Measurements from ENCODE around the gene NFKB2. TPM values are rescaled to one million over a fixed set of nuclear protein-coding genes. Genes with fewer than 3 reads are reported as not detected.

Gene NFKB2
- total RNA-seq, 1 donor from 2014 or later = 4.0 TPM

DNA sequence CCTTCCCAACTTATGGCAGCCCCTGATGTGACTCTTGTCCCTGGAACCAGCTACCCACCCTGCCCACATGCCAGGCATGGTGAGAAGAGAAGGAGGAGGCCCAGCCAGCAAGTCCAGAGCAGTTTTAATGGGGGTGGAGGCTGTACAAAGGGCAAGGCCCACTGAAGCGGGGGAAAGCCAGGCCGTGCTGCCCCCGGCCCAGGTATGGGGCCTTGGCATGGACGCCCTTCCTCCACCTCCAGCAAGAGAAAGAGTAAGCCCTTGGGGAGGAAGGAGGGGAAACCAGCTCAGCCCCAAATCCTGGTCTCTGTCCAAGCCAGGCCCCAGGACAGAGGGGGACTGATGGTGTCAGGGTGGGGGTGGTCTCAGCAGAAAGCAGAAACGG is 7.0 kb downstream of the NFKB2 start:
- no peak overlapping the region for H3K27ac Mint-ChIP-seq
- Histone ChIP-seq H3K4me2 (no peak overlapping the region), H3K9me3 (ENCODE audit: low read depth) (no peaks in the 10 kb centered on the region), H3K36me3 (no peaks in the 10 kb centered on the region), H3K27ac (no peak overlapping the region), H3F3A (ENCODE audit: low read depth) (no peaks in the 10 kb centered on the region), H3K9ac (no peak overlapping the region), H3K27me3 (peaks cover 34% of the 10 kb centered on the region), H3K4me1 (no peaks in the 10 kb centered on the region), H3K4me3 (no peak overlapping the region), H4K20me1 (ENCODE audit: low read depth) (peaks cover 5% of the 10 kb centered on the region), H2AFZ (replicated peaks) (no peak overlapping the region), H3K79me2 (ENCODE audit: low read depth) (no peaks in the 10 kb centered on the region)
- H3K4me1 Mint-ChIP-seq = peaks cover 12% of the 10 kb centered on the region
- peaks cover 2% of the 10 kb centered on the region for H3K36me3 Mint-ChIP-seq
- no peaks in the 10 kb centered on the region for H3K9me3 Mint-ChIP-seq
- no peak overlapping the region for H3K4me3 Mint-ChIP-seq
- DNase-seq (ENCODE audit: low spot score) = no peak
- no peak for TF ChIP-seq EZH2phosphoT487 (IDR thresholded peaks at IDR 0.05)
- TF ChIP-seq EZH2 (IDR thresholded peaks at IDR 0.05) = no peak
- peaks cover 9% of the 10 kb centered on the region for H3K27me3 Mint-ChIP-seq (ENCODE audit: insufficient read depth, low read depth)

DNA sequence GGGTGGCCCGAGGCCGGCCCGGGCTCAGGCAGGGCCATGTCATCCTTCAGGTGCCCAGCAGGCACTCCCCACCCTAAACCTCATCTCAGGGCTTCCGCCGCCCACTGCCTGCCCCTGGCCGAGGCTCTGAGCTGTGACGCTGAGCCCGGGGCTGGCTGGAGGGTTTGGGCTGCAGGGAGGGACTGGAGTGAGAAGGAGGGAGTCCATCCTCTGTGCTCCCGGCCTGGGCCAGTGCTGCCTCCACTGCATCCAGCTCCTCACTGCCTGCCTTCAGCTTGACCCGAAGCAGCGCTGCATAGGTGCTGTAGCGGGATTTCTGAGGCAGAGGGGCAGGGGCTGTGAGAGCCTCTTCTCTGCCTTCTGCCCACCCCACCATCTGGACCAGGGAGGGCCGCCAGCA is 7.6 kb downstream of the NFKB2 start:
- Mint-ChIP-seq H3K27ac (no peak overlapping the region), H3K4me1 (peaks cover 13% of the 10 kb centered on the region), H3K9me3 (no peaks in the 10 kb centered on the region), H3K27me3 (ENCODE audit: insufficient read depth, low read depth) (peaks cover 12% of the 10 kb centered on the region), H3K36me3 (peaks cover 2% of the 10 kb centered on the region), H3K4me3 (no peak overlapping the region)
- no peaks in the 10 kb centered on the region for H3K4me1 ChIP-seq
- H3K4me3 ChIP-seq = no peak overlapping the region
- TF ChIP-seq EZH2phosphoT487 (IDR thresholded peaks at IDR 0.05) = no peak
- H3F3A ChIP-seq (ENCODE audit: low read depth) = no peaks in the 10 kb centered on the region
- peaks cover 11% of the 10 kb centered on the region for H4K20me1 ChIP-seq (ENCODE audit: low read depth)
- H3K27me3 ChIP-seq = peaks cover 40% of the 10 kb centered on the region
- H3K27ac ChIP-seq = no peak overlapping the region
- DNase-seq (ENCODE audit: low spot score) = no peak
- H3K9ac ChIP-seq = no peak overlapping the region
- no peaks in the 10 kb centered on the region for H3K9me3 ChIP-seq (ENCODE audit: low read depth)
- H3K4me2 ChIP-seq = no peak overlapping the region
- H3K79me2 ChIP-seq (ENCODE audit: low read depth) = no peaks in the 10 kb centered on the region
- H2AFZ ChIP-seq (replicated peaks) = no peak overlapping the region
- H3K36me3 ChIP-seq = no peaks in the 10 kb centered on the region

DNA sequence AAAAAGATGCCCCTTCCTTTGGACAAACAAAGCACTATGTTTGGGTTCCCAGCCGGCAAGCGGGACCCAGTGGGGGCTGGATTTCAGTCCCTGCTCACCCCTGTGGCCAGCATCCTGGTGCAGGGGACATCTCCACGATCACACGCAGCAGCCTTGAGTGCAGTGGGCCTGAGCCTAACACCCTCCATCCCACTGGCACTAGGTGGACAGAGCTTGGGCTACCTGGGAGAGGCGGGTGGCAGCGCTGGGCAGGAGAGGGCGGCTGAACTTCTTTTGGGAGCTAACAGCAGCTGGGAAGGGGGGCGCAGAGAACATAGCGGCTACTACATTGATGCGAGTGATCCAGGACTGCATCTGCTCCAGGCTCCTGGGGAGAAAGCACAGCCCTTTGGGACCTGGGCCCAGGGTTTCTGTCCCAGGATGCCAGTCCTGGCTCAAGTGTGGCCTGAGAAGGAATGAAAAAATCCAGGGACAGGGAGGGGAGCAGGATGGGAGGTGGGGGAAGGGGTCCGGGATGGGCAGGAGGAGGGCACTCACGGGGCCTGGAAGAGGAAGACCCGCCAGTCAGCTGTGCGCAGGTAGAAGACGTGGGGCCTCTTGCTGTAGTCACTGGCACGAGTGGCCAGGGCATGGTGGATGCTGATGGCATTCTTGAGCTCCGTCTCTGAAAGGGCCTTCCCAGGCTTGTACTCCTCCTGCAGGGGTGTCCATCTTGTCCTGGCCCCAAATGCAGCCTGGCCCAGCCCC is 9.0 kb downstream of the NFKB2 start:
- H3K36me3 ChIP-seq = no peaks in the 10 kb centered on the region
- DNase-seq (ENCODE audit: low spot score) = no peak
- H3K4me3 ChIP-seq = no peak overlapping the region
- no peak overlapping the region for H3K4me2 ChIP-seq
- Mint-ChIP-seq H3K27me3 (ENCODE audit: insufficient read depth, low read depth) (peaks cover 15% of the 10 kb centered on the region), H3K36me3 (peaks cover 2% of the 10 kb centered on the region), H3K9me3 (no peaks in the 10 kb centered on the region), H3K27ac (no peak overlapping the region), H3K4me1 (peaks cover 15% of the 10 kb centered on the region), H3K4me3 (no peak overlapping the region)
- TF ChIP-seq EZH2 (IDR thresholded peaks at IDR 0.05) (no peak), EZH2phosphoT487 (IDR thresholded peaks at IDR 0.05) (no peak)
- TF ChIP-seq, protein P1, sequence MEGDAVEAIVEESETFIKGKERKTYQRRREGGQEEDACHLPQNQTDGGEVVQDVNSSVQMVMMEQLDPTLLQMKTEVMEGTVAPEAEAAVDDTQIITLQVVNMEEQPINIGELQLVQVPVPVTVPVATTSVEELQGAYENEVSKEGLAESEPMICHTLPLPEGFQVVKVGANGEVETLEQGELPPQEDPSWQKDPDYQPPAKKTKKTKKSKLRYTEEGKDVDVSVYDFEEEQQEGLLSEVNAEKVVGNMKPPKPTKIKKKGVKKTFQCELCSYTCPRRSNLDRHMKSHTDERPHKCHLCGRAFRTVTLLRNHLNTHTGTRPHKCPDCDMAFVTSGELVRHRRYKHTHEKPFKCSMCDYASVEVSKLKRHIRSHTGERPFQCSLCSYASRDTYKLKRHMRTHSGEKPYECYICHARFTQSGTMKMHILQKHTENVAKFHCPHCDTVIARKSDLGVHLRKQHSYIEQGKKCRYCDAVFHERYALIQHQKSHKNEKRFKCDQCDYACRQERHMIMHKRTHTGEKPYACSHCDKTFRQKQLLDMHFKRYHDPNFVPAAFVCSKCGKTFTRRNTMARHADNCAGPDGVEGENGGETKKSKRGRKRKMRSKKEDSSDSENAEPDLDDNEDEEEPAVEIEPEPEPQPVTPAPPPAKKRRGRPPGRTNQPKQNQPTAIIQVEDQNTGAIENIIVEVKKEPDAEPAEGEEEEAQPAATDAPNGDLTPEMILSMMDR (IDR thresholded peaks at IDR 0.05) = no peak
- H3K9ac ChIP-seq = no peak overlapping the region
- no peak overlapping the region for H2AFZ ChIP-seq (replicated peaks)
- peaks cover 54% of the 10 kb centered on the region for H3K27me3 ChIP-seq
- H3K79me2 ChIP-seq (ENCODE audit: low read depth) = no peaks in the 10 kb centered on the region
- H4K20me1 ChIP-seq (ENCODE audit: low read depth) = peaks cover 16% of the 10 kb centered on the region
- peaks cover 4% of the 10 kb centered on the region for H3K4me1 ChIP-seq
- peaks cover 4% of the 10 kb centered on the region for H3F3A ChIP-seq (ENCODE audit: low read depth)
- no peaks in the 10 kb centered on the region for H3K9me3 ChIP-seq (ENCODE audit: low read depth)
- H3K27ac ChIP-seq = no peak overlapping the region

DNA sequence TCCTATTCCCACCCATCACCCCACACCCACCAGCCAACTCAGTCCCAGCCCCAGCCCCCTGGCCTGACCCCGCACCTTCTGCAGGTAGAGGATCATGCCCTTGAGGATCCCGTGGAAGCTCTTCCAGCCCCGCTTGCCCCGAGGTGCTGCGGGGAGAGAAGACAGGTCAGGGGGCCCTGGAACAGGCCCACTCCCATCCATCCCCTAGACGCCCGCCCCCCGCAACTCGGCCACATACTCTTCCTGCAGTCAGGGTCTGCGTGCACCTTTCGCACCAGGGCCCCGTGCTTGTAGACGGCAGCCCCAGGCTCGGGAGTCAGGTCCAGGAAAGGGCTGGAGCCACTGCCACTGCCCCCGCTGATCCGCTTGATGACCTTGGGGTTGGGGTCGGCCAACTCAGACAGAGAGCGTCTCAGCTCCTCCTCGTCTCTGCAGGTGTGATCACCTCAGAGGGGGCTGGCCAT is 9.6 kb downstream of the NFKB2 start:
- Histone ChIP-seq H3K4me1 (peaks cover 7% of the 10 kb centered on the region), H3K4me3 (no peak overlapping the region), H4K20me1 (ENCODE audit: low read depth) (peaks cover 16% of the 10 kb centered on the region), H3K9ac (no peak overlapping the region), H2AFZ (replicated peaks) (no peak overlapping the region), H3K27me3 (peaks cover 56% of the 10 kb centered on the region), H3F3A (ENCODE audit: low read depth) (peaks cover 10% of the 10 kb centered on the region), H3K79me2 (ENCODE audit: low read depth) (no peaks in the 10 kb centered on the region), H3K27ac (no peak overlapping the region), H3K36me3 (no peaks in the 10 kb centered on the region), H3K9me3 (ENCODE audit: low read depth) (no peaks in the 10 kb centered on the region), H3K4me2 (no peak overlapping the region)
- peaks cover 18% of the 10 kb centered on the region for H3K27me3 Mint-ChIP-seq (ENCODE audit: insufficient read depth, low read depth)
- H3K9me3 Mint-ChIP-seq = no peaks in the 10 kb centered on the region
- peaks cover 2% of the 10 kb centered on the region for H3K36me3 Mint-ChIP-seq
- H3K27ac Mint-ChIP-seq = no peak overlapping the region
- no peak overlapping the region for H3K4me3 Mint-ChIP-seq
- H3K4me1 Mint-ChIP-seq = peaks cover 16% of the 10 kb centered on the region
- DNase-seq (ENCODE audit: low spot score) = no peak
- TF ChIP-seq EZH2phosphoT487 (IDR thresholded peaks at IDR 0.05) (no peak), EZH2 (IDR thresholded peaks at IDR 0.05) (no peak)
- TF ChIP-seq, protein P1 (IDR thresholded peaks at IDR 0.05) = no peak
